Effector memory CD4-positive, alpha-beta T cell (primary cell): ENCODE data around the gene C1QTNF12.
"Not testable (repeated sequence)": the region's sequence is repeated elsewhere in the genome, so short reads cannot be mapped to it uniquely, and the experiment has no call there.

Experiments used
- DNase-seq, 3 donors: peaks; one replicate each; pipeline ENCODE4 v3.0.0-alpha.2; 2020
- H3K27ac ChIP-seq: 2 replicates; pipeline ENCODE4 v1.7.0; 2013; ENCODE audit warnings: mild to moderate bottlenecking, low read length, moderate library complexity; ENCODE audit not compliant: insufficient read depth, poor library complexity, severe bottlenecking
- H3K27me3 ChIP-seq: replicated peaks from 2 replicates; pipeline ENCODE4 v1.7.0; 2013; ENCODE audit warnings: mild to moderate bottlenecking, low read length; ENCODE audit not compliant: insufficient read depth, control insufficient read depth, poor library complexity, severe bottlenecking
- H3K36me3 ChIP-seq: 2 replicates; pipeline ENCODE4 v1.7.0; 2013; ENCODE audit warnings: mild to moderate bottlenecking, low read length, moderate library complexity; ENCODE audit not compliant: control insufficient read depth, insufficient read depth
- H3K4me1 ChIP-seq: 2 replicates; pipeline ENCODE4 v1.7.0; 2013; ENCODE audit warnings: low read length, mild to moderate bottlenecking; ENCODE audit not compliant: control insufficient read depth, insufficient read depth, poor library complexity, severe bottlenecking
- H3K4me3 ChIP-seq: 2 replicates; pipeline ENCODE4 v1.7.0; 2013; ENCODE audit warnings: low read length, low read depth, mild to moderate bottlenecking; ENCODE audit not compliant: insufficient read depth, poor library complexity, severe bottlenecking
- H3K9me3 ChIP-seq: 2 replicates; pipeline ENCODE4 v1.7.0; 2013; ENCODE audit warnings: mild to moderate bottlenecking, low read length, moderate library complexity; ENCODE audit not compliant: control insufficient read depth

The C1QTNF12 gene

DNA sequence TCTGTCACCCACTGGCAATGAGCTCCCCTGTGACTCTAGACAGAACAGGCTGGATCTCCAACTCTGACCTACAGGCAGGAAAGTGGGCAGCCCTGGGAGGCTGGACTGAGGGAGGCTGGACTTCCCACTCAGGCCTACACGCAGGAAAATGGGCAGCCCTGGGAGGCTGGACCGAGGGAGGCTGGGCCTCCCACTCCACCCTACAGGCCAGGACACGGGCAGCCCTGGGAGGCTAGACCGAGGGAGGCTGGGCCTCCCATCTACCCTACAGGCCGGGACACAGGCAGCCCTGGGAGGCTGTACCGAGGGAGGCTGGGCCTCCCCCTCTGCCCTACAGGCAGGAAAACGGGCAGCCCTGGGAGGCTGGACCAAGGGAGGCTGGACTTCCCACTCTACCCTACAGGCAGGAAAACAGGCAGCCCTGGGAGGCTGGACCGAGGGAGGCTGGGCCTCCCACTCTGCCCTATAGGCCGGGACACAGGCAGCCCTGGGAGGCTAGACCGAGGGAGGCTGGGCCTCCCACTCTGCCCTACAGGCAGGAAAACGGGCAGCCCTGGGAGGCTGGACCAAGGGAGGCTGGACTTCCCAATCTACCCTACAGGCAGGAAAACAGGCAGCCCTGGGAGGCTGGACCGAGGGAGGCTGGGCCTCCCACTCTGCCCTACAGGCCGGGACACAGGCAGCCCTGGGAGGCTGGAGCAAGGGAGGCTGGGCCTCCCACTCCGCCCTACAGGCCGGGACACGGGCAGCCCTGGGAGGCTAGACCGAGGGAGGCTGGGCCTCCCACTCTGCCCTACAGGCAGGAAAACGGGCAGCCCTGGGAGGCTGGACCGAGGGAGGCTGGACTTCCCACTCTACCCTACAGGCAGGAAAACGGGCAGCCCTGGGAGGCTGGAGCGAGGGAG is 1.7 kb upstream of the C1QTNF12 start:
- H3K27ac ChIP-seq, H3K4me3 ChIP-seq, H3K9me3 ChIP-seq, H3K36me3 ChIP-seq, DNase-seq: not testable (repeated sequence)
- Histone ChIP-seq H3K4me1 (peaks cover 20% of the 10 kb centered on the region), H3K27me3 (peaks cover 13% of the 10 kb centered on the region)

DNA sequence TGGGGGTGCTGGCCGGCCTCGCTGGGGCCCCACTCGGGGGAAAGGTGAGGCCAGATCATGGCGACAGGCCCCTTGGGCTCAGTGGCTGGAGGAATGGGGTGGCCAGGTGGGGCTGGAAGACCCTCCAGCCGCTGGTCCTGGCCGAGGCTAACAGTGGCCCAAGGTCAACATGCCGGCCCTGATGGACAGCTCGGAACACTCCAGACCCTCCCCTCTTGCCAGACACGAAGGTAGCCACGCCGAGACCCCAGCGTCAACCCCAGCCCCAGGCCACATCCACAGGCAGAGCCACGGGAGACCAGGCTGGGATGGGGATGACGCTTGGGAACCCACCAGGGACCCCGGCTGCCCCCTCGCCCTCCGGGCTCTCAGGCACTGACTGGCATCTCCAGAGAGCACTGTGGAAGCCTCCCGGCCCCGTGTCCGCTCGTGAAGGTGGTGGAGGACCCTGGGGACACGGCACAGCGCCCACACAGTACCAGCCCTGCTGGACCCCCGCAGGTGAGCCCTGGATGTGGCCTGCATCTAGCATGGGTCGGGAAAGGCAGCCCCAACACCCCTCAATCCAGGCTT is 905 bp upstream of the C1QTNF12 start:
- Histone ChIP-seq H3K4me3 (no peak overlapping the region), H3K27ac (no peak overlapping the region), H3K36me3 (no peaks in the 10 kb centered on the region), H3K4me1 (peaks cover 20% of the 10 kb centered on the region), H3K27me3 (peaks cover 13% of the 10 kb centered on the region), H3K9me3 (no peaks in the 10 kb centered on the region)
- DNase-seq, result no peak

DNA sequence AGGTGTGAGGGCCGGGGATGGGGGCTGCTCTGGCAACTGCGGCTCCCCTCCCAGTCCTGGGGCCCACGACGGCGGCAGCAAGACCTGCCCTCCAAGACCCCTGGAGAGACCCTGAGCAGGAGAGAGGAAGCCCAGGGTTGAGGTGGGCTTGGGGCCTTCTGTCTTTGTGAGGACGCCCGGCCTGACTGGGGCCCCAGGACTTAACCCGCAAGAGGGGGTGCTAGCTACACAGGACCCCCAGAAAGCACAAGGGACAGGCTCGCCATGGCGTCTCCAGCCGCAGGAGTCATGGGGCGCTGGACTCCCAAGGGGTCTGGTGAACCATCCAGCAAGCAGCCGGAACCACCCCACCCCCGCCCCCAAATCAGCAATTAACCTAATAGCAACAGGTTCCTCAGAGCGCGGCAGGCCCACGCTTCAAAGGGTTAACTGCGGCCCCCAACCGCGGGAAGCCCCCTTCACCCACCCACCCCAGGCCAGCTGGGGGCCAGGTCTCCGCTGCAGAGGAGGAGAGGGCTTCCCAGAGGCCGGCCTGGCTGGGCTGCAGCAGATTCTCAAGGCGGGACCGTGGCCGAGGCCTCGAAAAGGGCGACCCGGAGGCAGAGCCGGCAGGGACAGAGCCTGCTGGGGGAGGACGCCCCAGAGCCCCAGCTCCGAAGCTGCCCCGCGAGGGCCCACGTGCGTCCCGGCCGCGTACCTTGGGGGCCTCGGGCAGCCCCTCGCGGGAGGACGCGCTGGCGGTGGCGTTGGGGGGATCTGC is 525 bp downstream of the C1QTNF12 start:
- Histone ChIP-seq H3K36me3 (no peaks in the 10 kb centered on the region), H3K9me3 (no peaks in the 10 kb centered on the region), H3K4me3 (no peak overlapping the region), H3K4me1 (peaks cover 16% of the 10 kb centered on the region), H3K27ac (no peak overlapping the region), H3K27me3 (peaks cover 13% of the 10 kb centered on the region)
- no peak for DNase-seq

DNA sequence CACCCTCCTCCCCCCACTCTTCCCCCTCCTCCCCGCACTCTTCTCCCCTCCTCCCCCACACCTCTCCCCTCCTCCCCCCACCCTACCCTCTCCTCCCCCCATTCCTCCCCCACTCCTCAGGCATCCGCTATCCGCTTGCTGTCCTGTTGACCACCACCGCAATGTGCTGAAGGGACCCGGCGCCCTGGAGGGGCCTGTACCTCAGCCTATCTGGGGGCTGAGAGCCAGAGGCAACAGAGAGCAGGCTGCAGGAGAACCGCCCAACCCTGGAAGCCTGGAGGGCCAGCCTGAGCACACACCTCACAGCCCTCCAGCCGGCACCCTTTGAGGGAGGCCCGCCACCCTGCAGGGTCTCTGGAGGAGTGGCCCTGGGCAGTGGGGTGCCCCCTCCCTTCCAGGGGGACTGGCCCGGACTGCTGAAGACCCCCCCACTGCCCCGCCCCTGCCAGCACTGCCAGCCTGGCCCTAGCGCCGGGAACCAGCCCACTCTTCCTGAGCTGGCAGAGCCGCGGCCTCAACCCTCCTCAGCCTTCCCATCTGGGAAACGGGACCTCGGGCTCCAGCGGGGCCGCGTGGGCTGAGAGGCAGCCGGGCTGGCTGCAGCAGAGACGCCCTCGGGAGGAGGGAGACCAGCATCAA is 1.2 kb downstream of the C1QTNF12 start:
- no peak for DNase-seq
- no peak overlapping the region for H3K27ac ChIP-seq
- H3K36me3 ChIP-seq, result no peaks in the 10 kb centered on the region
- no peaks in the 10 kb centered on the region for H3K9me3 ChIP-seq
- H3K4me3 ChIP-seq, result no peak overlapping the region
- peaks cover 9% of the 10 kb centered on the region for H3K4me1 ChIP-seq
- peaks cover 13% of the 10 kb centered on the region for H3K27me3 ChIP-seq

DNA sequence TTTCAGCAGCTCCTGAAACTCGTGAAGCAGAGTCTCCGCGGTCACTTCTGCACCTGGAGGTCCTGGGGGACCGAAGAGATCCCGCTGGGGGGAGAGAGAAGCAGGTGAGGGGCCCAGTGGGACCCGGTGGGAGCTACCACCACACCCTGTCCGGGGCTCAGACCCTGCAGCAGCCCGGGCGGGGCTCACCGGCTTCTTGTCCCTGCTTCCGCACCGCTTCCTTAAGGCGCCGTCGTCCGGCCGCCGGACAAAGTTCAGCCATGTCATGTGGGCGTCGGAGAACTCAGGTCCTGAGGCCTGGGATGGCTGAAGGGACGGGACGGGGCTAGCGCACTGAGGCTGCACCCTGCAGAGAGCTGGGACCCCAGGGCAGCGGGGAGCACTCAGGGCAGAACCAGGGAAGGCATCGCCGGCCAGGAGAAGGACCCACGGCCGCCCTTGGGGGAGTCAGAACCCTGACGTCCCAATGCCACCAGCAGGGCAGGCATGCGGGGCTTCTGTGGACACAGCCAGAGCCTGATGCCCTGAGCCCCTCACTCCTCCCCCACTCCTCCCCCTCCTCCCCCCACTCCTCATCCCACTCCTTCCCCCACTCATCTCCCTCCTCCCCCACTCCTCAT is 2.2 kb downstream of the C1QTNF12 start:
- H3K27ac ChIP-seq, result no peak overlapping the region
- H3K36me3 ChIP-seq, result no peaks in the 10 kb centered on the region
- DNase-seq, result no peak
- H3K27me3 ChIP-seq, result peaks cover 13% of the 10 kb centered on the region
- no peaks in the 10 kb centered on the region for H3K9me3 ChIP-seq
- H3K4me3 ChIP-seq, result no peak overlapping the region
- peaks cover 9% of the 10 kb centered on the region for H3K4me1 ChIP-seq

DNA sequence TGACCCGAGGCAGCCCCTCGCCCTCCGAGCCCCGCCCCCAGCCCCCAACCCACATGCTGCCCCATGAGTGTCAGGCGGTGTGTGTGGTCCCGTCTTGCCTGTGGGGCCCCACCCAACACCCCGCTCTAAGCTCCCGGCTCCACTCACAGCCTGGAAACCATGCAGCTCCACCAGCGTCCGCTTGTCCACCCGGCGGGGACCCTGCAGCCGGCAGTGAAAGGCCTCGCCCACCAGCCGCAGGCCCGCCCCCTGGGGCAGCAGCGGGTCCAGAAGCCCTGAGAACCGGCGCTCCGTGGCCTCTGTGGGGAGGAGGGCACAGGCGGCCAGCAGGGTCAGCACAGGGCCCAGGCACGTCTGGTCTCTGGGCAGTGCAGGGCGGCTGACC is 2.7 kb downstream of the C1QTNF12 start:
- Histone ChIP-seq H3K27ac (no peak overlapping the region), H3K27me3 (peaks cover 13% of the 10 kb centered on the region), H3K4me3 (no peak overlapping the region), H3K36me3 (no peaks in the 10 kb centered on the region), H3K4me1 (peaks cover 9% of the 10 kb centered on the region), H3K9me3 (no peaks in the 10 kb centered on the region)
- DNase-seq, result no peak

DNA sequence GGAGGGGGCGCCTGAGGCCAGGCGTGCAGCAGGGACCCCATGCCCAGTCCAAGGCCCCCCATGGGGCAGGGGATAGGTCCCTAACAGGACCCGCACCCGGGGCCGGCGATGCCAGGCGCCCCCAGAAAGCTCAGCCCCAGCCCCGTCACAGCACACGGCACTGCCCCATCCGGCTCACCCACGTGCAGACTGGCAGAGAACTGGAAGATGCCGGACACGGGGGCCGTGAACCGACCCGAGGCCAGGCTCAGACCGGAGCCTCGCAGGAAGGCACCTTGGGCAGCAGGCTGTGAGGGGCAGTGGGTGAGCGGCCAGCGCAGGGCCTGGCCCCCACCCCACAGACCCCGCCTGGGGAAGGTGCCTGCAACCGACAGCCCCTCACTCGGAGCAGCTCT is 3.3 kb downstream of the C1QTNF12 start:
- Histone ChIP-seq H3K4me3 (no peak overlapping the region), H3K4me1 (peaks cover 9% of the 10 kb centered on the region), H3K27ac (no peak overlapping the region), H3K27me3 (peaks cover 13% of the 10 kb centered on the region), H3K36me3 (no peaks in the 10 kb centered on the region), H3K9me3 (no peaks in the 10 kb centered on the region)
- no peak for DNase-seq

DNA sequence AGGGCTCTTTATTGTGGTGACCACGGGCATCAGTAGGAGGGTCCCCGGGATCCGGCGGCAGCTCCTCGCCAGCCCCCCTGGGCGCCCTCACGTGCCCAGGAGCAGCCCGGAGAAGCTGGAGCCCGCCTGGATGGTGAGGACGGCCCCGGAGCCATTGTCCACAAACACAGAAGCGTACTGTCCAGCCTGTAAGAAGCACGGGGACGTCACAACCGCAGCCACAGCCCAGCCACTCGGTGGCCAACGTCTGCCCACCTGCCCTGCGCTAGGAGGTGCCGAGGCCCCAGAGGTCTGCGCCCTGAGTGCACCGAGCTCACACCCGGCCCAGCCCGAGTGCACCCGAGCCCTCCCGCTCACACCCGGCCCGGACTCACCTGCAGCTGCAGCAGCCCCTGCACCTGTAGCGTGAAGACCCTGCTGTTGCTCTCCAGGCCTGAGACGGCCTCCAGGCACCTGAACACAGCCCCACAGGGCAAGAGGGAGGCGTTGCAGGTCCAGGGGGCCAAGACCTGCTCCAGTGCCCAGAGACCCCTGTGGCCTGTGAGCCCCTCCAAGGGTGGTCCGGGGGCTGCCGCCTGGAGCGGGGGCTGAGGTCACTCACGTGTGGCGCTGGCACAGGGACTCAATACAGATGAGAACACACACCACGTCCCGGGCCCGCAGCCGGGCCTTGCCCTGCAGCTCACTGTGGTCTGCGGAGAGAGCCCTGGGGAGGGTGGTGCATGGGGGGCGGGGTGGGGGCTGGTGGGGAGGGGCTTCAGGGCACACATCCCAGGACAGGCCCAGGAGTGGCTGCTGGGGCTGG is 3.9 kb downstream of the C1QTNF12 start:
- Histone ChIP-seq H3K27me3 (peaks cover 13% of the 10 kb centered on the region), H3K4me3 (no peak overlapping the region), H3K9me3 (no peaks in the 10 kb centered on the region), H3K36me3 (no peaks in the 10 kb centered on the region), H3K27ac (no peak overlapping the region), H3K4me1 (peaks cover 9% of the 10 kb centered on the region)
- no peak for DNase-seq

DNA sequence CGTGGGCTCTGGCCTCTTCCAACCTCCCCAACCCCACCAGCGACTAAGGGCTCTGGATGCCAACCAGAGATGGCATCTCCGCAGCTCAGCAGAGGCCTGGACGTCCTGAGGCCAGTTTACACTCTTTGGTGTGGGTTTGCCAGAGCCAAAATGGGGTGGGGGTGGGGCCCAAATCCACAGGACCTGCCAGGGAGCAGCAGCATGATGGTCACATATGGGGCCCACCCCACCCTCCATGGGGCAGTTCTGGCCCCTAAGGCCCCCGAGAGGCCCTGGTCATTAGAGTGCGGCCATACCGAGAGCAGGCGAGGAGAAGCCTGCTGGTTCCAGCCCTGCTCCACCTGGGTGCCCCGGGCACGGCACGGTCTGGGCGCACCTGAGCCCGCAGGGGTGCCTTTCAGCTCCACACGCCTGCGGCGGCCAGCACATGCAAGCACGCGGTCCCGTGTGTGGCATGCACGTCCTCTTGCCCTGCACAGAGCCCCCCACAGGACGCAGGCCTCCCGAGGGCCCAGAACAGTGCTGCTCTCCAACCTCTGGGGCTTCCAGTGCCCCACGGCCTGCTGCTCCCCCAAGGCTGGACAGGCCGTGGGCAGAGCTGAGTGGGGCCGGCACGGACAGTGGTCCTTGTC is 4.8 kb downstream of the C1QTNF12 start:
- peaks cover 6% of the 10 kb centered on the region for H3K4me1 ChIP-seq
- H3K4me3 ChIP-seq, result no peak overlapping the region
- H3K27me3 ChIP-seq, result peaks cover 9% of the 10 kb centered on the region
- no peaks in the 10 kb centered on the region for H3K9me3 ChIP-seq
- no peak for DNase-seq
- no peak overlapping the region for H3K27ac ChIP-seq
- no peaks in the 10 kb centered on the region for H3K36me3 ChIP-seq
